Central memory CD8-positive, alpha-beta T cell (primary cell): ENCODE results near the gene MT1M.

Source experiments
- ATAC-seq: fragments of 150-1000 bp; cut with Tn5 transposase; replicated peaks from 2 replicates; pipeline ENCODE4 v1.10.0; 2022; ENCODE audit warnings: mild to moderate bottlenecking, moderate FRiP score, moderate number of reproducible peaks; ENCODE audit not compliant: poor library complexity, severe bottlenecking; ENCODE audit errors: extremely low read depth
- DNase-seq, 2 donors: peaks; one replicate each; pipeline ENCODE4 v3.0.0; 2021; ENCODE audit warnings: low spot score in 2 of 2
- H3K27ac Mint-ChIP-seq: one replicate; pipeline ENCODE4 v1.8.0; 2022; ENCODE audit warnings: low read depth, mild to moderate bottlenecking, moderate library complexity, mixed read lengths
- H3K27me3 Mint-ChIP-seq: one replicate; pipeline ENCODE4 v1.8.0; 2022; ENCODE audit warnings: mixed read lengths
- H3K36me3 Mint-ChIP-seq: one replicate; pipeline ENCODE4 v1.8.0; 2022; ENCODE audit warnings: mild to moderate bottlenecking, moderate library complexity, mixed read lengths; ENCODE audit not compliant: insufficient read depth
- H3K4me1 Mint-ChIP-seq: one replicate; pipeline ENCODE4 v1.8.0; 2022; ENCODE audit warnings: mixed read lengths
- H3K4me3 Mint-ChIP-seq: one replicate; pipeline ENCODE4 v1.8.0; 2022; ENCODE audit warnings: mild to moderate bottlenecking, moderate library complexity, mixed read lengths
- H3K9me3 Mint-ChIP-seq: one replicate; pipeline ENCODE4 v1.8.0; 2022; ENCODE audit warnings: mixed read lengths

MT1M gene

GRCh38 chr16:56636616-56637413 is 4.4 kb downstream of the MT1M start:
- no peak overlapping the region for H3K27ac Mint-ChIP-seq
- H3K9me3 Mint-ChIP-seq: no peaks in the 10 kb centered on the region
- H3K4me3 Mint-ChIP-seq: no peak overlapping the region
- no peak for DNase-seq
- peaks cover 92% of the 10 kb centered on the region for H3K27me3 Mint-ChIP-seq
- H3K36me3 Mint-ChIP-seq: no peaks in the 10 kb centered on the region
- H3K4me1 Mint-ChIP-seq: peaks cover 18% of the 10 kb centered on the region
- ATAC-seq: no peak

- Mint-ChIP-seq H3K4me1 (peaks cover 22% of the 10 kb centered on the region), H3K4me3 (peak within 1 kb of the TSS; percentile 23), H3K27ac (no peak within 1 kb of the TSS), H3K9me3 (no peaks in the 10 kb centered on the region), H3K36me3 (no peaks in the 10 kb centered on the region), H3K27me3 (peaks cover 80% of the 10 kb centered on the region)
- no peak for ATAC-seq
- DNase-seq: no peak
These were observed 5.6 kb downstream of the MT1M start, which contains the start of gene MT1A for GRCh38 chr16:56637814-56638750. Gene MT1A, plus strand, starts transcription at chr16:56638666. Its CDS starts 73 bp downstream, at chr16:56638739.

GRCh38 chr16:56639045-56639444 is 6.6 kb downstream of the MT1M start:
- no peak overlapping the region for H3K4me3 Mint-ChIP-seq
- H3K36me3 Mint-ChIP-seq: no peaks in the 10 kb centered on the region
- peaks cover 70% of the 10 kb centered on the region for H3K27me3 Mint-ChIP-seq
- no peak for ATAC-seq
- H3K27ac Mint-ChIP-seq: no peak overlapping the region
- peaks cover 31% of the 10 kb centered on the region for H3K4me1 Mint-ChIP-seq
- no peaks in the 10 kb centered on the region for H3K9me3 Mint-ChIP-seq
- DNase-seq: no peak

GRCh38 chr16:56640076-56640475 is 7.6 kb downstream of the MT1M start:
- H3K4me1 Mint-ChIP-seq: peaks cover 30% of the 10 kb centered on the region
- DNase-seq (no peak), ATAC-seq (no peak)
- no peaks in the 10 kb centered on the region for H3K36me3 Mint-ChIP-seq
- no peaks in the 10 kb centered on the region for H3K9me3 Mint-ChIP-seq
- no peak overlapping the region for H3K4me3 Mint-ChIP-seq
- peaks cover 60% of the 10 kb centered on the region for H3K27me3 Mint-ChIP-seq
- H3K27ac Mint-ChIP-seq: no peak overlapping the region

GRCh38 chr16:56641166-56641565 is 8.7 kb downstream of the MT1M start:
- Mint-ChIP-seq H3K9me3 (no peaks in the 10 kb centered on the region), H3K4me1 (peaks cover 28% of the 10 kb centered on the region), H3K27ac (no peak overlapping the region), H3K36me3 (no peaks in the 10 kb centered on the region), H3K27me3 (peaks cover 49% of the 10 kb centered on the region), H3K4me3 (no peak overlapping the region)
- DNase-seq: no peak
- ATAC-seq: no peak

GRCh38 chr16:56643080-56643778 is 10.8 kb downstream of the MT1M start:
- Mint-ChIP-seq H3K9me3 (no peaks in the 10 kb centered on the region), H3K27ac (peak overlapping the region; percentile 69), H3K36me3 (no peaks in the 10 kb centered on the region), H3K4me1 (peaks cover 19% of the 10 kb centered on the region), H3K4me3 (peak overlapping the region; percentile 73), H3K27me3 (peaks cover 28% of the 10 kb centered on the region)
- DNase-seq (peak; percentile 53 to 65), ATAC-seq (peak; percentile 100)

GRCh38 chr16:56643833-56644232 is 11.4 kb downstream of the MT1M start:
- ATAC-seq (no peak), DNase-seq (no peak)
- no peaks in the 10 kb centered on the region for H3K36me3 Mint-ChIP-seq
- no peaks in the 10 kb centered on the region for H3K9me3 Mint-ChIP-seq
- H3K27ac Mint-ChIP-seq: peak overlapping the region; percentile 69
- H3K4me3 Mint-ChIP-seq: peak overlapping the region; percentile 73
- H3K4me1 Mint-ChIP-seq: peaks cover 19% of the 10 kb centered on the region
- H3K27me3 Mint-ChIP-seq: peaks cover 22% of the 10 kb centered on the region

GRCh38 chr16:56645311-56645710 is 12.9 kb downstream of the MT1M start:
- DNase-seq: no peak
- H3K27me3 Mint-ChIP-seq: peaks cover 7% of the 10 kb centered on the region
- H3K36me3 Mint-ChIP-seq: no peaks in the 10 kb centered on the region
- H3K27ac Mint-ChIP-seq: no peak overlapping the region
- no peak for ATAC-seq
- no peaks in the 10 kb centered on the region for H3K9me3 Mint-ChIP-seq
- H3K4me3 Mint-ChIP-seq: no peak overlapping the region
- peaks cover 19% of the 10 kb centered on the region for H3K4me1 Mint-ChIP-seq

- H3K9me3 Mint-ChIP-seq: no peaks in the 10 kb centered on the region
- peaks cover 2% of the 10 kb centered on the region for H3K27me3 Mint-ChIP-seq
These were observed 13.4 kb downstream of the MT1M start for GRCh38 chr16:56645838-56646237.

GRCh38 chr16:56647641-56648431 is 15.4 kb downstream of the MT1M start:
- ATAC-seq: no peak
- Mint-ChIP-seq H3K27ac (no peak overlapping the region), H3K27me3 (no peaks in the 10 kb centered on the region), H3K36me3 (no peaks in the 10 kb centered on the region), H3K4me3 (no peak overlapping the region), H3K4me1 (peaks cover 16% of the 10 kb centered on the region), H3K9me3 (no peaks in the 10 kb centered on the region)
- no peak for DNase-seq

More at GRCh38 chr16:56645838-56646237, 13.4 kb downstream of the MT1M start:
- ATAC-seq (no peak), DNase-seq (no peak)
- Mint-ChIP-seq H3K4me1 (peaks cover 19% of the 10 kb centered on the region), H3K27ac (no peak overlapping the region), H3K4me3 (no peak overlapping the region), H3K36me3 (no peaks in the 10 kb centered on the region)

- H3K27ac Mint-ChIP-seq: no peak overlapping the region
- H3K9me3 Mint-ChIP-seq: no peaks in the 10 kb centered on the region
- no peaks in the 10 kb centered on the region for H3K36me3 Mint-ChIP-seq
- no peak overlapping the region for H3K4me3 Mint-ChIP-seq
- peaks cover 1% of the 10 kb centered on the region for H3K4me1 Mint-ChIP-seq
- DNase-seq (no peak), ATAC-seq (no peak)
- H3K27me3 Mint-ChIP-seq: no peaks in the 10 kb centered on the region
These were observed 16.8 kb downstream of the MT1M start for GRCh38 chr16:56649271-56649670.

GRCh38 chr16:56649820-56650219 is 17.4 kb downstream of the MT1M start:
- Mint-ChIP-seq H3K27me3 (no peaks in the 10 kb centered on the region), H3K27ac (no peak overlapping the region), H3K4me1 (no peaks in the 10 kb centered on the region), H3K36me3 (no peaks in the 10 kb centered on the region), H3K9me3 (no peaks in the 10 kb centered on the region), H3K4me3 (no peak overlapping the region)
- ATAC-seq: no peak
- no peak for DNase-seq
